SKM-1 treated with dmso at 0.1 percent for 144 hours (cell line): ENCODE measurements around the gene CRADD.

Experiments
- DNase-seq: peaks from one replicate; lab custom pipeline; 2025; ENCODE audit not compliant: unreplicated experiment; lab: John Stamatoyannopoulos, UW

The CRADD gene

GRCh38 chr12:93836620-93837260 lies 159.6 kb downstream of the CRADD start:
- no peak for DNase-seq

GRCh38 chr12:93838193-93838592 lies 161.0 kb downstream of the CRADD start:
- DNase-seq = no peak

- no peak for DNase-seq
Measured at GRCh38 chr12:93839064-93839463, 161.9 kb downstream of the CRADD start.

- no peak for DNase-seq
Measured at GRCh38 chr12:93841671-93842070, 164.5 kb downstream of the CRADD start.

GRCh38 chr12:93844164-93844784 lies 167.1 kb downstream of the CRADD start:
- no peak for DNase-seq

GRCh38 chr12:93846936-93847516 lies 169.9 kb downstream of the CRADD start:
- DNase-seq = no peak

- peak; percentile 33 for DNase-seq
Measured at GRCh38 chr12:93847517-93848474, 170.6 kb downstream of the CRADD start.

GRCh38 chr12:93848523-93849101 lies 171.4 kb downstream of the CRADD start:
- DNase-seq = peak; percentile 79

- DNase-seq = no peak
Measured at GRCh38 chr12:93849946-93850345, 172.8 kb downstream of the CRADD start.

- no peak for DNase-seq
Measured at GRCh38 chr12:93850481-93851256, 173.5 kb downstream of the CRADD start.

GRCh38 chr12:93851257-93851671 lies 174.1 kb downstream of the CRADD start:
- DNase-seq = no peak

- DNase-seq = no peak
Measured at GRCh38 chr12:93852173-93852591, 175.0 kb downstream of the CRADD start.

- DNase-seq = no peak
Measured at GRCh38 chr12:93853698-93854478, 176.7 kb downstream of the CRADD start.

GRCh38 chr12:93855261-93855660 lies 178.1 kb downstream of the CRADD start:
- no peak for DNase-seq

- DNase-seq = no peak
Measured at GRCh38 chr12:93856611-93857010, 179.4 kb downstream of the CRADD start.

GRCh38 chr12:93857279-93857938 lies 180.2 kb downstream of the CRADD start:
- DNase-seq = no peak

GRCh38 chr12:93857991-93858447 lies 180.8 kb downstream of the CRADD start:
- DNase-seq = no peak

- no peak for DNase-seq
Measured at GRCh38 chr12:93860668-93861373, 183.6 kb downstream of the CRADD start.
